Fibroblast of skin of left quadriceps (primary cell): Measurements from ENCODE around the gene SPEG.
A peak's percentile ranks its signal among the peaks of the same experiment; 100 is the strongest.

Experiments
- DNase-seq, 2 experiments: peaks; one replicate each; pipeline ENCODE4 v3.0.0-alpha.2; 2013; ENCODE audit warnings: low read depth in 2 of 2

SPEG gene

DNA sequence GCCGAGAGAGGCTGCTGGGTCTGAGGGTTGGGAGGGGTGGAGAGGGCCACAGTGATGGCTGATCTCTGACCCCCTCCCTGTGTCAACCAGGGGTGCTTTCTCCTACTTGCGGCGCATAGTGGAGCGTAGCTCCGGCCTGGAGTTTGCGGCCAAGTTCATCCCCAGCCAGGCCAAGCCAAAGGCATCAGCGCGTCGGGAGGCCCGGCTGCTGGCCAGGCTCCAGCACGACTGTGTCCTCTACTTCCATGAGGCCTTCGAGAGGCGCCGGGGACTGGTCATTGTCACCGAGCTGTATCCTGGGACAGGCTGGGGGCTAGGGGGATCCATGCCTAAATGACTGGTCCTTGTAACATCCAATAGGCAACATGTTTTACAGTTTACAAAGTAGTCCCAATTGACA is 43.2 kb downstream of the SPEG start:
- no peak for DNase-seq

DNA sequence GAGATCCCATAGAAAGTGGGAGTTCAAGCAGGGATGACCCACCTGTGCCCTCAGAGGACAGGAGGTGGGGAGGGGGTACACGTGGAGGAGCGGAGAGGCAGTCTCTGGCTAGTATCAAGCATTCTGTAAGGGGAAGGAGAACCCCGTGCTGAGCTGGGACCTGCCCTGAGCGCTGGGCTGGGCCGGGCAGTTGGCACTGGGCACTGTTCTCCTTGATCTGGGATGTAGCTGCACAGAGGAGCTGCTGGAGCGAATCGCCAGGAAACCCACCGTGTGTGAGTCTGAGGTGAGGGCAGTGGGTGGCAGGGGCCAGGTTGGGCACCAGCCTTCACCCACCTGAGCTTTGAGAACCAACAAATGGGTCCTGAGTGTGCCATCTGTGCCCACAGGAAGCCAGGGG is 44.3 kb downstream of the SPEG start:
- no peak for DNase-seq

DNA sequence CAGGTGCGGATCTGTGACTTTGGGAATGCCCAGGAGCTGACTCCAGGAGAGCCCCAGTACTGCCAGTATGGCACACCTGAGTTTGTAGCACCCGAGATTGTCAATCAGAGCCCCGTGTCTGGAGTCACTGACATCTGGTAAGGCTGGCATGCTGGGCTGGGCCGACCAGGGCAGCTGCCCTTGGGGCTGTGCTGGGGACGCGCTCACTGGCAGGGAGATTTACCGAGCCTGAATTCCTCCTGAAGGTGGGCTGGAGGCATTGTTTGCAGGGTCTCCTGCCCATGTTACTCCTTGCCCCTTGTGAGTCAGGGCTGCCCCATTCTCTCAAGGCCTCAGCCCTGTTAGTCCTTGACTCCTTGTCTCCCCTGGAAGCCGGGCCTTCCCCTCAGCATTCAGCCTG is 45.4 kb downstream of the SPEG start:
- no peak for DNase-seq

DNA sequence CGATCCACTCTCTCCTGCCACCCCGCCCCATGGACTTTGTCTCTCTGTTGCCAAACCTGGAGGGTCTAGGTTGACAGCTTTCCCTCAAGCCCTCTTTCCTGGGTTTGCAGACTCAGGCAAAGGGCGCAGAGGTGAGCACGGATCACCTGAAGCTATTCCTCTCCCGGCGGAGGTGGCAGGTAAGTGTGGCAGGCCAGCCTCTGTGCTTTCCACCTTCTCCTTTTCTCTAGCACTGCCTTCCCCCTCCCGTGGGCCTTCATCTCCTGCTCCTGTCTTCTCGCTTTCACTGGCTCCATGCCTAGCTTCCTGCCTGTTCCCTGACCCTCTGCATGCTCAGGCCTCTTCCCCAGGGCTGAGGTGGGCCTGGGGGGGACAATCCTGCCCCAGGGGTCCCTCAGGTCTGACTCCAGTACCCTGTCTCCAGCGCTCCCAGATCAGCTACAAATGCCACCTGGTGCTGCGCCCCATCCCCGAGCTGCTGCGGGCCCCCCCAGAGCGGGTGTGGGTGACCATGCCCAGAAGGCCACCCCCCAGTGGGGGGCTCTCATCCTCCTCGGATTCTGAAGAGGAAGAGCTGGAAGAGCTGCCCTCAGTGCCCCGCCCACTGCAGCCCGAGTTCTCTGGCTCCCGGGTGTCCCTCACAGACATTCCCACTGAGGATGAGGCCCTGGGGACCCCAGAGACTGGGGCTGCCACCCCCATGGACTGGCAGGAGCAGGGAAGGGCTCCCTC is 48.2 kb downstream of the SPEG start:
- no peak for DNase-seq

DNA sequence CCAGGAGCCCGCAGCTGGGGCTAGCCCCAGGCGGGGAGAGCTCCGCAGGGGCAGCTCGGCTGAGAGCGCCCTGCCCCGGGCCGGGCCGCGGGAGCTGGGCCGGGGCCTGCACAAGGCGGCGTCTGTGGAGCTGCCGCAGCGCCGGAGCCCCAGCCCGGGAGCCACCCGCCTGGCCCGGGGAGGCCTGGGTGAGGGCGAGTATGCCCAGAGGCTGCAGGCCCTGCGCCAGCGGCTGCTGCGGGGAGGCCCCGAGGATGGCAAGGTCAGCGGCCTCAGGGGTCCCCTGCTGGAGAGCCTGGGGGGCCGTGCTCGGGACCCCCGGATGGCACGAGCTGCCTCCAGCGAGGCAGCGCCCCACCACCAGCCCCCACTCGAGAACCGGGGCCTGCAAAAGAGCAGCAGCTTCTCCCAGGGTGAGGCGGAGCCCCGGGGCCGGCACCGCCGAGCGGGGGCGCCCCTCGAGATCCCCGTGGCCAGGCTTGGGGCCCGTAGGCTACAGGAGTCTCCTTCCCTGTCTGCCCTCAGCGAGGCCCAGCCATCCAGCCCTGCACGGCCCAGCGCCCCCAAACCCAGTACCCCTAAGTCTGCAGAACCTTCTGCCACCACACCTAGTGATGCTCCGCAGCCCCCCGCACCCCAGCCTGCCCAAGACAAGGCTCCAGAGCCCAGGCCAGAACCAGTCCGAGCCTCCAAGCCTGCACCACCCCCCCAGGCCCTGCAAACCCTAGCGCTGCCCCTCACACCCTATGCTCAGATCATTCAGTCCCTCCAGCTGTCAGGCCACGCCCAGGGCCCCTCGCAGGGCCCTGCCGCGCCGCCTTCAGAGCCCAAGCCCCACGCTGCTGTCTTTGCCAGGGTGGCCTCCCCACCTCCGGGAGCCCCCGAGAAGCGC is 49.1 kb downstream of the SPEG start:
- no peak for DNase-seq

DNA sequence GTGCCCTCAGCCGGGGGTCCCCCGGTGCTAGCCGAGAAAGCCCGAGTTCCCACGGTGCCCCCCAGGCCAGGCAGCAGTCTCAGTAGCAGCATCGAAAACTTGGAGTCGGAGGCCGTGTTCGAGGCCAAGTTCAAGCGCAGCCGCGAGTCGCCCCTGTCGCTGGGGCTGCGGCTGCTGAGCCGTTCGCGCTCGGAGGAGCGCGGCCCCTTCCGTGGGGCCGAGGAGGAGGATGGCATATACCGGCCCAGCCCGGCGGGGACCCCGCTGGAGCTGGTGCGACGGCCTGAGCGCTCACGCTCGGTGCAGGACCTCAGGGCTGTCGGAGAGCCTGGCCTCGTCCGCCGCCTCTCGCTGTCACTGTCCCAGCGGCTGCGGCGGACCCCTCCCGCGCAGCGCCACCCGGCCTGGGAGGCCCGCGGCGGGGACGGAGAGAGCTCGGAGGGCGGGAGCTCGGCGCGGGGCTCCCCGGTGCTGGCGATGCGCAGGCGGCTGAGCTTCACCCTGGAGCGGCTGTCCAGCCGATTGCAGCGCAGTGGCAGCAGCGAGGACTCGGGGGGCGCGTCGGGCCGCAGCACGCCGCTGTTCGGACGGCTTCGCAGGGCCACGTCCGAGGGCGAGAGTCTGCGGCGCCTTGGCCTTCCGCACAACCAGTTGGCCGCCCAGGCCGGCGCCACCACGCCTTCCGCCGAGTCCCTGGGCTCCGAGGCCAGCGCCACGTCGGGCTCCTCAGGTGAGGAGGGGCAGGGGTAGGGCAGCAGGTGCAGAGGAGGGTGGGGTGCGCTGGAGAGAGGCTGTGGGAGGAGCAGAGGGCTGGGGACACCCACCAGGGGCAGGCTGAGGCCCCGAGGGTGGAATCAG is 49.9 kb downstream of the SPEG start:
- no peak for DNase-seq

DNA sequence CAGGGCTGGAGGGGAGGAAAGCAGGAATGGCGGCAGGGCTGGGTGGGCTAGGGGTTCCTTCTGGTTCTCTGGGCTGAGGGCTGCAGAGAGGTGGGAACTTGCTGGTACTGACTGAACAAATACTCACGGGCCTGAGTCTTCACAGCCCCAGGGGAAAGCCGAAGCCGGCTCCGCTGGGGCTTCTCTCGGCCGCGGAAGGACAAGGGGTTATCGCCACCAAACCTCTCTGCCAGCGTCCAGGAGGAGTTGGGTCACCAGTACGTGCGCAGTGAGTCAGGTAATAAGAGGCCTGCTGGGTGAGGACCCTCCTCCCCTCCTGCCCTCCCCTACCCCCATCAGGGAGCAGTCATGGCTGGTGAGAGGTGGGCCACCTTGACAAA is 50.5 kb downstream of the SPEG start:
- no peak for DNase-seq

DNA sequence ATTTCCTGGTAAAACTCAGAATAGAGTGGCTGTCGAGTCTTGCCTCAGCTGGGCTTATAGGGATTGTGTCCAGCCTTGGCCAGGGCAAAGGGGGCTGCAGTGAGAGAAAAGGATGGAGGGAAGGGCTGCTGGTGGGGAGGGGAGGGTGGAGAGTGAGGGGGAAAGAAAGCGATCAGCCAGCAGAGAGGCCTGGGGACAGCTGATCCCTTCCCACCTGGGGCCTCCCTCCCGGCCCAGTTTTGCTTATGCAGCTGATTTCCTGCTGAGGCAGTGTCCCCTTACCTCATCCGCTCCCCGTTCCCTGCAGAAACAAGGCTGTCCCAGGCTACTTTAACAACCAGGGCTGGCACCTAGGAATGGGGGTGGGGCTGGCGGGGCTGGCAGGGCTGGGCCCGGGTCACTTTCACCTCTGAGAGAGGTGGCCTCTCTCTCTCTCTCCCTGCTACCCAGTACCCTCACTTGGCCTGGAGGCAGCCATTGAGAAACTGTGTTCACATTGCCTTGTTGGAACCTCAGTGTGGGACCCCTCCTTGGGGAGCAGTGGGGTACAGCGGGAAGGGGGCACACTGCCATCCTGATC is 51.8 kb downstream of the SPEG start:
- no peak for DNase-seq

DNA sequence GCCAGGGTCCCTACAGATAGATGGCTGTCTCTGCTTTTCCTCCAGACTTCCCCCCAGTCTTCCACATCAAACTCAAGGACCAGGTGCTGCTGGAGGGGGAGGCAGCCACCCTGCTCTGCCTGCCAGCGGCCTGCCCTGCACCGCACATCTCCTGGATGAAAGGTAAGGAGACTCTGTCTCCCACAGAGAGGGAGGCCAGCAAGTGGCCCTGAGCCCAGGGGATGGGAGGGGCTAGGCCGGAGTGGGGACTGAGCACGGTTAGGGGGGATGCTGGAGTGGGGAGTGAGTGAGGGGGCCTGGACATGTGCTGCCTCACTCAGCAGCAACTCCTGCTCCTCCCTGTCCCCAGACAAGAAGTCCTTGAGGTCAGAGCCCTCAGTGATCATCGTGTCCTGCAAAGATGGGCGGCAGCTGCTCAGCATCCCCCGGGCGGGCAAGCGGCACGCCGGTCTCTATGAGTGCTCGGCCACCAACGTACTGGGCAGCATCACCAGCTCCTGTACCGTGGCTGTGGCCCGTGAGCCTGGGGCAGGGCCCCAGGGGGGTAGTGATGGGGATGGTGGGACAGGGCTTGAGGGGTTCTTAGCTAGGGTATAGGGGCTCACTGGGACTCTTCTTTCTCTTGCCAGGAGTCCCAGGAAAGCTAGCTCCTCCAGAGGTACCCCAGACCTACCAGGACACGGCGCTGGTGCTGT is 53.7 kb downstream of the SPEG start:
- DNase-seq: no peak

DNA sequence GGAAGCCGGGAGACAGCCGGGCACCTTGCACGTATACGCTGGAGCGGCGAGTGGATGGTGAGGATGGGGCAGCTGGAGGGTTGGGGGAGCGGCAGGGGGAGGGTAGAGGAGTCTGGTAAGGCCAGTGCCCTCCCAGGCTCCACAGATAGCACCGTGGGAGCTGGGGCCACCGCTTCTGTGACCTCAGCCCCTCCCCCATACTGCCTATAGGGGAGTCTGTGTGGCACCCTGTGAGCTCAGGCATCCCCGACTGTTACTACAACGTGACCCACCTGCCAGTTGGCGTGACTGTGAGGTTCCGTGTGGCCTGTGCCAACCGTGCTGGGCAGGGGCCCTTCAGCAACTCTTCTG is 54.2 kb downstream of the SPEG start:
- DNase-seq: no peak

DNA sequence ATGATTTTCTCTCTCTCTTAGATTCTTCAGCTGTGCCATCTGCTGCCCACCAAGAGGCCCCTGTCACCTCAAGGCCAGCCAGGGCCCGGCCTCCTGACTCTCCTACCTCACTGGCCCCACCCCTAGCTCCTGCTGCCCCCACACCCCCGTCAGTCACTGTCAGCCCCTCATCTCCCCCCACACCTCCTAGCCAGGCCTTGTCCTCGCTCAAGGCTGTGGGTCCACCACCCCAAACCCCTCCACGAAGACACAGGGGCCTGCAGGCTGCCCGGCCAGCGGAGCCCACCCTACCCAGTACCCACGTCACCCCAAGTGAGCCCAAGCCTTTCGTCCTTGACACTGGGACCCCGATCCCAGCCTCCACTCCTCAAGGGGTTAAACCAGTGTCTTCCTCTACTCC is 54.7 kb downstream of the SPEG start:
- DNase-seq: no peak

DNA sequence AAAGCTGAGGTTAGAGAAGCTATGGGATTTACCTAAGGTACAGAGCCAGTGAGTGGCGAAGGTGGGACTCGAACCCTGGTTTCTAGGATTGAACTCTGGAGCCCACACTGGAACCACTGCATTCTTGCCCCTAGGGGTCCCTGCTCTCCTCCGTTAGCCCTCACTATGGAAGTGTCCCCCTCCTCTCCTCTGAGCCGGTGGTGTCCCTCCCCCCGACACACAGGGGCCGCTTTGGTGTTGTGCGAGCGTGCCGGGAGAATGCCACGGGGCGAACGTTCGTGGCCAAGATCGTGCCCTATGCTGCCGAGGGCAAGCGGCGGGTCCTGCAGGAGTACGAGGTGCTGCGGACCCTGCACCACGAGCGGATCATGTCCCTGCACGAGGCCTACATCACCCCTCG is 55.5 kb downstream of the SPEG start:
- DNase-seq: no peak

DNA sequence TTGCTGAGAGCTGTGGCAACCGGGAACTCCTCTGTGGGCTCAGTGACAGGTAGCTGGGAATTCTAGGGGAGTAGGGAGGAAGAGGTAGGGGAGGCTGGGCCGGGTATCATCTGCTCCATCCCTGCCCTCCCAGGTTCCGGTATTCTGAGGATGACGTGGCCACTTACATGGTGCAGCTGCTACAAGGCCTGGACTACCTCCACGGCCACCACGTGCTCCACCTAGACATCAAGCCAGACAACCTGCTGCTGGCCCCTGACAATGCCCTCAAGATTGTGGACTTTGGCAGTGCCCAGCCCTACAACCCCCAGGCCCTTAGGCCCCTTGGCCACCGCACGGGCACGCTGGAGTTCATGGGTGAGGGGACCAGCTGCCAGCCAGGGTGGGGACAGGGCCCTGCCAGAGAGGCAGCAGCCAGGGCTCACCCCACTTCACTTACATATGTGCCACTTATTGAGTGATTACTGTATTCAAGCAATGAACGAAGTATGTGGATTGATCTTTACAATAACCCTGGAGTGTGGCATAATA is 56.0 kb downstream of the SPEG start:
- DNase-seq: no peak

DNA sequence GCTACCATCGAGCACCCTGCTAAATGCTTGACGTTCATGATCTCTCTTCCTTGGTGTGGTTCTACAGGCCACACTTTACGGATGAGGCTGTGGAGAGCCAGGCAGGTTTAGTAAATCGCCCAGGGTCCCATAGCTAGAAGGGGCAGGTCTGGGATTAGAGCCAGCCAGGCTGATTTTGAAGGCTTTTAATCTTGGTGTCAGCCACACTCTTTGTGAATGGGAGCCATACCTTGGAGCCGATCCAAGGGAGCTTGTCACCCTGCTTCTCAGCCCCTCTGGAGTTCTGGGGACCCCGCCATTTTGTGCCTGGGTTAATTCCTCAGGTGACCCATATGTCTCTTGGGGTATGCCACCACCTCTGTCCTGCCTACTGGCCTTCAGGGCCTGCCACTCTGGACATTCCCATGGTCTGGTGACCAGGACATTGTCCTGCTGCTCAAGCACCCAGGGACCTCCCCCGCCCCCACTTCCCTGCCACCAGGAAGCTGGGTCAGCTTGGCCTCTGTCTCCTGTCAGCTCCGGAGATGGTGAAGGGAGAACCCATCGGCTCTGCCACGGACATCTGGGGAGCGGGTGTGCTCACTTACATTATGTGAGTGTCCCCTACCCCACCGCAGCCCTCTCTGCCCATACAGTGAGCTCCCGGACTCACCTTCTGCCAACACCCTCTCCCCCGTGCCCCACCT is 56.8 kb downstream of the SPEG start:
- DNase-seq: no peak

DNA sequence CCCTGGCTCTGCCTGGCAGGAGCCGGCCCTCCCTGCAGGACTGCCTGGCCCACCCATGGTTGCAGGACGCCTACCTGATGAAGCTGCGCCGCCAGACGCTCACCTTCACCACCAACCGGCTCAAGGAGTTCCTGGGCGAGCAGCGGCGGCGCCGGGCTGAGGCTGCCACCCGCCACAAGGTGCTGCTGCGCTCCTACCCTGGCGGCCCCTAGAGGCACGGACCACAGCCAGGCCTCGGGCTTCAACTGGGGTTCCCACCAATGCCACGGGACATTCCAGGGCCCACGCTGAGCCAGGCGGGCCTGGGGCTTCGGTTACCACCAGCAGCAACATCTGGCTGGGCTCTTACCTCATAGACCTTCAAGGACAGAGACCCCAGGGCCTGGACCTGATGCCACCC is 57.9 kb downstream of the SPEG start:
- no peak for DNase-seq

DNA sequence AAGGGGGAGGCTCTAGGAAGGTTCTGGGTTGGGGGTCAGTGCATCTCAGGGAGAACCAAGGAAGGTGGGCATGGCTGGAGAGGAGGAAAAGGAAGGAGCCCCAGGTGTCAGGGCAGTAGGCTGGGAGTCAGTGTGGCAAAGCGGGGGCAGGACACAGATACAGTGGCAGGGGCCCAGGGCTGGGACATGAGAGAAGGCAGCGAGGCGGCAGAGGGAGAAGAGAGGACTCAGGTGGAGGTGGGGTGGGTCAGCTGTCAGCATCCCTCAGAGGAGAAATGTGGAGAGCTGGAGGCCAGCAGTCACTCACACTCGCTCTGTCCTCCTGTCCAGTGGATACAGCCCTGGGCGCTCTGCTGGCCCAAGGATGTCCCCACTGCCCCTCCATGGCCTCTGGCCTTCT is 58.4 kb downstream of the SPEG start:
- no peak for DNase-seq

DNA sequence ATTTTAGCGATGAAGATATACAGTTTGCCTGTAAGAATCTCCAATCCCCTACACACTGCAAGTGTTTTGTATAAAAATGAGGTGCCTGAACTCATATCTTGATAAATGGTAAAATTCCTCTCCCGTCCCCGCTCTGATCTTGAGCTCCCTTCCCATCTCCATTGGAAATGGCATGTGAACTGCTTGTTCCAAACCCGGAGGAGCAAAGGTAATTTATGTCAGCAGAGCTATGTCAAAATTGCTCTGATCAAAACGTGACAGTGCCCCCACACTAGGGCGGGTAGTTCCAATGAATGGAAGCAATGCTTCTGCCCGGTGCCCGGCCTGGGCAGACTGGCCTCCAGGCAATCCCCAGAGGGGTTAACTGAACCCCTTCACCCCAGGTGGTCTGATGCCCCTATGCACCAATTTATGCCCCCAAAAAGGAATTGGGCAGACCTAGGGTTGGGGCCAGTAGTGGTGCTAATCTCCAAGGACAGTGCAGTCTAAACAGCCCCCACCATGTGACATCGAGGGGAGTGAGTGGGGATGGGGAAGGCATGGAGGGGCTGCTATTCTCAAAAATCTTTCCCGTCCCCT is 60.4 kb downstream of the SPEG start:
- DNase-seq: no peak

DNA sequence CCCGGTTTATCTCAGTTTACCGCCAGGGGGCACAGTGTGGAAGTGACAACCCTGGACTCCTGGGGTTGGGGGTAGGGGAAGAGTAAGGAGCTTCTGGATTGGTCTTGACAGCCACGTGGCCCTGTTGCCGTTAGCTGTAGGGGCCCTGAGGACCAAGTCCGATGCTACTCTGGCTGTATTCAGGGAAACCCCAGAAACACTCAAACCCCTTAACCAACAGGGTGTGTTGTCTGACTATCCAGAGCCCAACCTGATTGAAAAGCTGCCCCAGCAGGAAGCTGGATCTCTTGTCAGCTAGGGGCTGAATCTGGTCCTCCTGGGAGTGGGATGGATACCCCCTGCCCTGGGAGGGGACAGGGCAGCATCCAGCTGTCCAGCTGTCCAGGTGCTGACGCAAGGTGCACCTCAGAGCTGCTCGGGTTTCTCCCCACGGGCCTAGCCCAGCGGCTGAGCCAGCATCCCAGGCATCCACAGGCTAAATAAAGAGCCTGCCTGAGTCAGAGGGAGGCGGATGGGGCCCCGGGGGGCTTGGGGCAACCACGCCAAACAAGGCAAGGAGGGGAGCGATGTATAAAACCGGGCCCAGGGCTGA is 61.0 kb downstream of the SPEG start:
- DNase-seq: peak; percentile 64 to 67

DNA sequence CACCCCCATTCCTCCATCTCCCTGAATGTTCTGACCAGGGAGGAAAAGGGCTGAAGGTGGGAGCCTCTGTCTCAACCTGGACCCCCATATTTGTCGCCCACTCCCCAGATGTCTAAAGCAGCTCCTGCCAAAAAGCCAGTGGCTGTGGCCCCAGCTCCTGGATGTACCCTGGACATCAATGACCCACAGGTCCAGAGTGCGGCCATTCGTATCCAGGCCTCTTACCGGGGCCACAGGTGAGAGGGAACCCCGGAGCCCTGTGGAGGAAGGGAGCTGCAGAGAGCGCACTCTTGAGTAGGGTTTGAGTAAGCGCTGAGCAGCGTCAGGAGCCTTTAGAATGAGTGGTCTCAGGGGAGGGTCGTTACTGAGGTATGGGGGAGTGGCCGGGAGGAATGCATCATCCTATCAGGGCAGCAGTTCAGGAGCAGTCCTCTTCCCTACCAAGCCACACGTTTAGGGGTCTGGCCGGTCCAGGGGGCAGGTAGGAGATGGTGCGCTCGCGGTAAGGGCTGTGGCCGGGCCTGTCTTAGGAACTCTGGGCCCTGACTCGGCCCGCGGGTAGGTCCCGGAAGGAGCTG is 61.7 kb downstream of the SPEG start:
- no peak for DNase-seq
